Activated CD8-positive, alpha-beta memory T cell treated with anti-CD3 and anti-CD28 coated beads for 1 hour (primary cell): ENCODE results near the gene BSN.
"Not testable (repeated sequence)": the region's sequence is repeated elsewhere in the genome, so short reads cannot be mapped to it uniquely, and the experiment has no call there.

Experiments
- DNase-seq, 2 donors: peaks; one replicate each; pipeline ENCODE4 v3.0.0-alpha.2; 2020; ENCODE audit warnings: low read depth in 1 of 2; ENCODE audit errors: extremely low read depth in 1 of 2

The BSN gene

DNA sequence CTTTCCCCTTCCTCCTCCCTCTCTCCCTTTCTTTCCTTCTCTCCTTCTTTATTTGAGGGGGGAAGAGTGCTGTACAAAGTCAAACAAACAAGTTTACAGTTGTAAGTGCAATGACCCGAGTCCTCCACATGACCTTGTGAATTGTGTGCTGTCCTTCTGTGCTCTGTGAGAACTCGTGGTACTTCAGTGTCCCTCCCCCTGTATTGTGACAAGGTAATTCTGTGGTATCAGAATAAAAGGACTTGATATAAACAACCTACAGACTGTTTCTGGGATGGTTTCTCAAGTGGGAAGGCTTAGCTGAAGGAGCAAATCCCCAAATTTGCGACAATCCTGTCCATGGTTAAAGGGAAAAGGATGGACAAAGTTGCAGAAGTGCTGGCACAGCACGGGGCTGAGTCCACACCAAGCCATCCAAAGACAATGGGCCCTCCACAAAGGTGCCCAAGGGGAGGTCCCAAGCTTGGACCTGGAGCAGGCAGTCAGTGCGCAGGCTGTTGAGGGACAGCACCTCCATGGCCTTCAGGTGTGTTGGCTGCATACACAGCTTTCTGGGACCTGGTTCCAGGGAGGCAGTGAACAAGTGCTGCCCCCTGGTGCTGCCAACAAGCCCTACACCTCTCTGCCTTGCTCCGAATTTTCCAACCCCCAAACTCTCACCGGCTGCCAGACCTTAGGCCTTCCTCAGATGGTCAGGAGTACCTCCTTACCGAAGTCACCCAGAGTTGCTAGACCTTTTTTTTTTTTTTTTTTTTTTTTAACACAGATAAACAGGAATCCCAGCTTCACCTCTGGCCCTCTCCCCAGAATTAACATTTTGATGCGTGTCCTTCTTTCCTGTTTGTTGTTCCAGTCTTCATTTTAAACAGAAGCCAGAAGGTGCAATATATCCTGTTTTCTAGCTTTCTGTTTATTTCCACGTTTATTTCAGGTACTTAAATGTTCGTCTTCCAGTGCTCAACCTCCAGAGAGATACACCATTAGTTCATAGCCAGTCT lies 117.3 kb downstream of the BSN start:
- DNase-seq = peak; percentile 39 to 54

- DNase-seq = no peak
Observed at GRCh38 chr3:49673121-49673714, 118.9 kb downstream of the BSN start.

DNA sequence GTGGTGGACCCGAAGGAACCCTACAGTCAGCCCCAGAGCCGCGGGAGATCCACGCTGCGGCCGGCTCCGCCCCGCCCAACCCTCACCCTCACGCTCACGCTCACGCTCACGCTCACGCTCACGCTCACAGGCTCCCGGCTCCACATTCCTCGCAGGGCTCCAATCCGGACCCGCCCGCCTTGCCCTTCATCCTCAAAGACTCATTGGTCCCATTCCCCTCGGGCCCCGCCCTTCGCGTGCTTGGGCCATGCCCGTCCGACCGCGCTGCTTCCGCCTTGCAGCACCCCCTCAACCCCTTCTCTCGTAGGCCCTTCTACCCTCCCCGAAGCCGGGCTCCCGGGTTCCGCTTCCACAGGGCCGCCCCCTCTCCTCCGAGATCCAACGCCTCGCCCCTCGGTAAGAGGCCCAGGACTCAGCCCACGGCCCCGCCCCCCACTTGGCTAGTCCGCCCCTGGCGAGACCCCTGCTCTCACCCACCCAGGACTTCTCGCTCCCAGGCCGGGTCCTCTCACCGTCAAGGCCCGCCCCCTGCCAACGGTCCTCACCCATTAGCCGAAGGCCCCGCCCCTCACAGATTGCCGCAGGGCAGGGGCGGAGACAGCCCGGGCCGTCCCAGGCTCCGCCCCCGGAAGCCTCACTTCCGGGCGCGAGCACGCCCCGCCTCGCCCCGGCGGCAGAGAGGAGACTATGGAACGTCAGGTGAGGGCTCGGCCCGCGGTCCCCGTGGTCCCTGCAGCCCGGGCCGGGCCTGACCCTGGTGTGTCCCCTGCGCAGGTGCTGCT lies 119.6 kb downstream of the BSN start, which contains the start of gene APEH:
APEH (plus strand) TSS at position 637 of the 782 bp plus-strand sequence; CDS start at position 688, 51 bp downstream.
- peak; percentile 93 to 94 for DNase-seq

GRCh38 chr3:49674497-49674983 lies 120.3 kb downstream of the BSN start:
- DNase-seq = no peak

- DNase-seq = no peak
Observed at GRCh38 chr3:49675912-49676311, 121.6 kb downstream of the BSN start.

GRCh38 chr3:49680493-49681231 lies 126.4 kb downstream of the BSN start:
- no peak for DNase-seq

DNA sequence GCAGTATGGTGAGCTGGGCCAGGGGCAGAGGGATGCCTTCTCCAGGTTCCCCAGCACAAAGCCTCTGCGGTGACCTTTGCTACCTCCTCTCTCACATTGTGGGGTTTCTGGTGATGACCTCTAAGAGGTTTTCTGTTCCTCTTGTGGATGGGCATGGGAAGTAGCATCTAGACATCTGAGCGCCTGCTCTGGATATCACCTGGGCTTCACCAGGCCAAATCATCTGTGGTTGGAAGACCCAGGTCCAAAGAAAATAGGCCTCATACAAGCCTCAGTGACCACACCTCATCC lies 126.9 kb downstream of the BSN start:
- no peak for DNase-seq

GRCh38 chr3:49681543-49681942 lies 127.3 kb downstream of the BSN start:
- DNase-seq = no peak

DNA sequence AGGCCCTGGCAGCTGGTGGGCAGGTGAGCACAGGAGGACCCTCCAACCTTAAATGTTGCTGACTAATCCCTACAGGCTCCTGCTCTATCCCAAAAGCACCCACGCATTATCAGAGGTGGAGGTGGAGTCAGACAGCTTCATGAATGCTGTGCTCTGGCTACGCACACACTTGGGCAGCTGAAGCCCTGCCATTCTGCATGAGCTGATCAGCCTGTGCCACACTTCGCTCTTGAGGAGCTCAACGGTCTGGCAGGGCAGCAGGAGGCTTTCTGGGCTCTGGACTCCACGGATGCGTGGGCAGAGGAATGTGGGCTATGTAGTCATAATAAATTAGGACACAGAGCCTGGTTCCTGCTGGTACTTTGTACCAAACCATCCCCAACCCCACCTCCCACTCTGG lies 128.9 kb downstream of the BSN start:
- DNase-seq = no peak

DNA sequence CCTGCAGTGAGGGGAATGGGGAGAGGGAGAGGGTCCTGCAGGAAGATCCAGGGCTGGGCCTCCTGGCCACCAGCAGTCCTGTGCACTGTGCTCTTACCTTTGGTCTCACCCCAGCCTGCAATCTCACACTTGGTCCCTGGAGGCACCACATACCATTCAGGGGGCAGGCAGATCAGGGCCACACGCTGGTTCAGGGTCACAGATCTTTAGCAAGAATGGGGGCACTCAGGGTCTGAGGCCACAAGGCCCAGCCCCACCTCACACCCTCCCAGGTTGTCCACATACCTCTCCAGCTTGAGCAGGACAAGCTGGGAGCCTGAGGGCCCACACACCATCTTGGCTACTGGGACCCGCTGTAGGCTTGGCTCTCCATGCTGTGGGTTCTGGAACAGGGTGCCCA lies 130.2 kb downstream of the BSN start:
- not testable (repeated sequence) for DNase-seq

DNA sequence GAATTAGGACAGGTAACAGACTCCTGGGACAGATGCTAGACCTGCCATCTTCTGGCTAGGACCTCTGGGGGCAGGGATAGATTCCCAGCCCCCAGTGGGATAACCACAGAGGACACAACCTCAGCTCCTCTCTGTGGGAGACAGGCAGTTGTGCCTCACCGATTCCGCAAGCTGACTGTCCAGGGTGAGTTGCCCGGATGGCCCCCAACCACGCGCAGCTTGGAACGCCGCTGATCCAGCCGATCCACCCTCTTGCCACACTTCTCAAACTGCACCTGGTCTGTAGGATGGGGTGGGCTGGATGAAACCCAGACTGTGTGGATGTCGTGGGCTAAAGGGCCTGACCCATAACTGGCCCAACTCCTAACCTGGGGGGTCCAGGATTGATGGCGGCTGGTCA lies 130.8 kb downstream of the BSN start:
- DNase-seq = not testable (repeated sequence)

DNA sequence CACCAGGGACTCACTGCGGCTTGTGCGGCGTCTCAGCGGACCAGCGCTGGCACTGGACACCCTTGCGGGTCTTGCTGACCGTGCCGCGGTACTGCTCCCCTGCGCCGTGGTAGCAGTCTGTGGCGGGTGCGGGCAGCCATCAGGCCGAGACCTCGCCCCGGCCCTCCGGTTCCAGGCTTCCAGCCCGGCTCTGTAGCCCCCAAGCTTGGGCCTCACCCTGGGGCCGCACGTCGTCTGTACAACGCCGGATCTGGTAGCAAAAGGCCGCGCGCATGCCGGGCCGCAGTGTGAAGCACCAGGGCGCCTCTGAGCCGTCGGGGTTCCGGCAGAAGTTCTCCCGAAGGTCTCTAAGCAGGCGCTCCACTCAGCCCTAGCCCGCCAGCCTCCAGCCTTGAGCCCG lies 131.6 kb downstream of the BSN start:
- DNase-seq = not testable (repeated sequence)

DNA sequence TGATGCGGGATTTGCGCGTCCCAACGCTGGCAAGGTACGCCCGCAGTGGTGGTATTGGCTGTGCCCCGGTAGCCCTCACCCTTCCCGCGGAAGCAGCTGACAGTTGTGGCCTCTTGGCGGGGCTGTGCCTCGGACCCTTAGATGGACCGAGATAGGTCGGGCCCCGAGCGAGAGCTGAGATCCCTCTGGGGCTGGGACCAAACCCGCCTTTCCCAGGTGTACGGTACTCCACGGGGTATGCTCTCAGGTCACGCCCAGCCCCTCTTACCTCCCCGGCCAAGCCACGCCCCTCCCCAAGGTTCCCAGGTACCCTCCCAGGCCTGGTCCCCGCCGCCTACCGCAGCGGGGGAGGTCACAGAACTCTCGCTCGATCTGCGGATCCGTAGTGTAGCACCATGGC lies 132.1 kb downstream of the BSN start:
- DNase-seq = not testable (repeated sequence)

GRCh38 chr3:49686769-49687423 lies 132.6 kb downstream of the BSN start:
- not testable (repeated sequence) for DNase-seq

DNA sequence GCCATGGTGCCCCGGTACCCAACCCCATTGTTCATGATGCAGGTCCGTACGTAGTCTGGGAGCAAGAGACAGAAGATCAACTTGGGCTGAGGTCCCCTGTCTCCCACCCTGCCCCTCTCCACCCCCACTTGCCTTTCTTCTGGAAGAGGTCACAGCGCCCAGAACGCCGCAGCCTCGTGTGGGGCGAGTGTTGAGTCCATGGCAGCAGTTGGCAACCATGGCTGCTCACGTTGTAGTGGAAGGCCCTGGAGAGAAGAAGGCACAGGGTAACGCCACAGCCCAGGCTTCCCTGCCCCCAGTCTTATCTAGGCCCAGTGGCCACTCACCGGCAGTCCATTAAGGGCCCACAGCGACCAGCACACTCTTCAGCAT lies 133.1 kb downstream of the BSN start:
- DNase-seq = not testable (repeated sequence)

DNA sequence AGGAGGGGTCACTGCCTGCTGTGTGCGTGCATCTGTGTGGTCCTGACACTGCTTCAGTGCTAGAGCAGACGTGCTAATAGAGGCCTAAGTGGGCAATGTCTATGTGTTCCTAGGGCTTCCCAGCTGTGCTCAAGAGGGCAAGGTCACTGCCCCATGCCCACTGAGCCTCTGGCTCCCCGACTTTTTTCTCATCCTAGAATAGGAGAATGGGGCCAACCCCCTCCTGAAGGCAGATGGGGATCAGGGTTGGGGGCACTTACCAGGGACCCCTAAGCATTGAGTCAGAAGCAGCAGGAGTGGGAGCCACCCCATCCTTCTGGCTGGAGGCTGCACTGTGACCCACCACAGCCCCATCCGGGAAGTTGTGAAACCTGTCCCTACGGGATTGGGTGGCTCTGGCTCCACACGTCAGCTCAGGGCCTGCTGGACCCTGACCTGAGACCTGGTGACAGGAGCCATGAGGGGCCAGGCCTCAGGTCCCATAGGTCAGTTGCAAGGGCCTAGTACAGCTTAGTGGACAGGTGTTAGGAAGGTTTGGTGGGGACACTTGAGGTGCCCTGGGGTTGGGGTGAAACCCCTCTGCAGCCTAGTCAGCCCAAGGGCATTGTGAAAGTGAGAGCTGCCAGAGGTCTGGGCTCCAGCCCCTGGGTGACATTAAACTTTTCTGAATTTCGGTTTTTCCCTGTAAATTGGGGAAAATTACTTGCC lies 134.2 kb downstream of the BSN start:
- DNase-seq = not testable (repeated sequence)

GRCh38 chr3:49689046-49689907 lies 135.0 kb downstream of the BSN start, which contains the start of the genes MST1 and RNF123:
Gene MST1, minus strand, starts transcription at chr3:49689474. Its CDS starts 783 bp downstream, at chr3:49688691.
Gene RNF123, plus strand, starts transcription at chr3:49689557. Its CDS starts 1,609 bp downstream, at chr3:49691166.
- DNase-seq = peak; percentile 81 to 91

- not testable (repeated sequence) for DNase-seq
Observed at GRCh38 chr3:49689908-49690624, 135.8 kb downstream of the BSN start.
